Esophagus squamous epithelium (tissue), 5 donors: ENCODE data around the gene RAPGEF1. TPM values are rescaled to one million over a fixed set of nuclear protein-coding genes. Genes with fewer than 3 reads are reported as not detected.

Experiments used
- DNase-seq: peaks from one replicate; lab custom pipeline; 2025; lab: John Stamatoyannopoulos, UW
- H3K27ac ChIP-seq, 4 donors: fragments of 200-600 bp; sonication (generic); one replicate each; pipeline ENCODE4 v1.5.1; 2016 to 2019; ENCODE audit warnings: mild to moderate bottlenecking in 1 of 4
- H3K27me3 ChIP-seq, 4 donors: fragments of 200-600 bp; sonication (generic); 1 replicate in 3 of 4; 2 replicates in 1 of 4; pipeline versions ENCODE4 v1.5.1 to v1.6.0; 2017 to 2021; ENCODE audit warnings: antibody characterized with exemption in 1 of 4
- H3K36me3 ChIP-seq, 3 donors: fragments of 200-600 bp; sonication (generic); one replicate each; pipeline ENCODE4 v1.5.1; 2016 to 2019
- H3K4me1 ChIP-seq, 3 donors: fragments of 200-600 bp; sonication (generic); one replicate each; pipeline ENCODE4 v1.5.1; 2017 to 2019
- H3K4me3 ChIP-seq, 4 donors: fragments of 200-600 bp; sonication (generic); 1 replicate in 3 of 4; 2 replicates in 1 of 4; pipeline ENCODE4 v1.5.1; 2016 to 2019; ENCODE audit warnings: mild to moderate bottlenecking in 2 of 4, moderate library complexity in 1 of 4
- H3K9me3 ChIP-seq, 3 donors: fragments of 200-600 bp; sonication (generic); one replicate each; pipeline ENCODE4 v1.5.1; 2016 to 2019
- POLR2A ChIP-seq, 4 donors: fragments of 450-650 bp; IDR thresholded peaks; one replicate each; pipeline ENCODE4 v1.6.1; 2017; ENCODE audit warnings: antibody characterized with exemption in 4 of 4, mild to moderate bottlenecking in 4 of 4, moderate library complexity in 3 of 4
- WGBS, 2 donors: methylation state at CpG; one replicate each; pipeline ENCODE4 v1.1.5; 2018; 5-methylcytosine and 5-hydroxymethylcytosine counted together
- intact Hi-C: fragments of 100-400 bp; cut with DNase I; formaldehyde crosslinking; loops from one replicate; pipeline ENCODE4 v1.15.0; 2022
- total RNA-seq, 4 donors: library from RNA; depleted of rRNA; stranded (reverse); fragments of >200 nt; gene quantifications; one replicate each; pipeline ENCODE4 v1.1.0, GENCODE V29; 2016
- TF ChIP-seq, protein P1 (sequence below), 6 experiments: fragments of 450-650 bp in 4 of 6; fragments of 200-600 bp in 2 of 6; sonication (generic) in 2 of 6; IDR thresholded peaks; one replicate each; pipeline ENCODE4 v1.5.1; 2016 to 2019; ENCODE audit warnings: antibody characterized with exemption in 6 of 6, mild to moderate bottlenecking in 4 of 6, moderate library complexity in 4 of 6
- donor health status: DM: yes; HTN: yes; CAD: no.

The RAPGEF1 gene
- total RNA-seq, 4 donors from 2014 or later, result 12.2 to 40.4 (median 19.0) TPM

GRCh38 chr9:131577005-131578000 lies 162.6 kb downstream of the RAPGEF1 start:
- Histone ChIP-seq H3K27ac (no peak overlapping the region), H3K36me3 (peaks cover 17 to 99% (median 36%) of the 10 kb centered on the region in 3 donors), H3K27me3 (no peaks in the 10 kb centered on the region), H3K9me3 (no peaks in the 10 kb centered on the region), H3K4me1 (no peaks in the 10 kb centered on the region), H3K4me3 (no peak overlapping the region)
- intact Hi-C loops, result no loop called here
- WGBS, 2 donors, result 66 to 69% methylated on average over 8 to 11 of the region's 25 CpGs
- no peak for DNase-seq
- TF ChIP-seq, protein P1, sequence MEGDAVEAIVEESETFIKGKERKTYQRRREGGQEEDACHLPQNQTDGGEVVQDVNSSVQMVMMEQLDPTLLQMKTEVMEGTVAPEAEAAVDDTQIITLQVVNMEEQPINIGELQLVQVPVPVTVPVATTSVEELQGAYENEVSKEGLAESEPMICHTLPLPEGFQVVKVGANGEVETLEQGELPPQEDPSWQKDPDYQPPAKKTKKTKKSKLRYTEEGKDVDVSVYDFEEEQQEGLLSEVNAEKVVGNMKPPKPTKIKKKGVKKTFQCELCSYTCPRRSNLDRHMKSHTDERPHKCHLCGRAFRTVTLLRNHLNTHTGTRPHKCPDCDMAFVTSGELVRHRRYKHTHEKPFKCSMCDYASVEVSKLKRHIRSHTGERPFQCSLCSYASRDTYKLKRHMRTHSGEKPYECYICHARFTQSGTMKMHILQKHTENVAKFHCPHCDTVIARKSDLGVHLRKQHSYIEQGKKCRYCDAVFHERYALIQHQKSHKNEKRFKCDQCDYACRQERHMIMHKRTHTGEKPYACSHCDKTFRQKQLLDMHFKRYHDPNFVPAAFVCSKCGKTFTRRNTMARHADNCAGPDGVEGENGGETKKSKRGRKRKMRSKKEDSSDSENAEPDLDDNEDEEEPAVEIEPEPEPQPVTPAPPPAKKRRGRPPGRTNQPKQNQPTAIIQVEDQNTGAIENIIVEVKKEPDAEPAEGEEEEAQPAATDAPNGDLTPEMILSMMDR (IDR thresholded peaks at IDR 0.05), result no peak
- no peak for TF ChIP-seq POLR2A (IDR thresholded peaks at IDR 0.05)

DNA sequence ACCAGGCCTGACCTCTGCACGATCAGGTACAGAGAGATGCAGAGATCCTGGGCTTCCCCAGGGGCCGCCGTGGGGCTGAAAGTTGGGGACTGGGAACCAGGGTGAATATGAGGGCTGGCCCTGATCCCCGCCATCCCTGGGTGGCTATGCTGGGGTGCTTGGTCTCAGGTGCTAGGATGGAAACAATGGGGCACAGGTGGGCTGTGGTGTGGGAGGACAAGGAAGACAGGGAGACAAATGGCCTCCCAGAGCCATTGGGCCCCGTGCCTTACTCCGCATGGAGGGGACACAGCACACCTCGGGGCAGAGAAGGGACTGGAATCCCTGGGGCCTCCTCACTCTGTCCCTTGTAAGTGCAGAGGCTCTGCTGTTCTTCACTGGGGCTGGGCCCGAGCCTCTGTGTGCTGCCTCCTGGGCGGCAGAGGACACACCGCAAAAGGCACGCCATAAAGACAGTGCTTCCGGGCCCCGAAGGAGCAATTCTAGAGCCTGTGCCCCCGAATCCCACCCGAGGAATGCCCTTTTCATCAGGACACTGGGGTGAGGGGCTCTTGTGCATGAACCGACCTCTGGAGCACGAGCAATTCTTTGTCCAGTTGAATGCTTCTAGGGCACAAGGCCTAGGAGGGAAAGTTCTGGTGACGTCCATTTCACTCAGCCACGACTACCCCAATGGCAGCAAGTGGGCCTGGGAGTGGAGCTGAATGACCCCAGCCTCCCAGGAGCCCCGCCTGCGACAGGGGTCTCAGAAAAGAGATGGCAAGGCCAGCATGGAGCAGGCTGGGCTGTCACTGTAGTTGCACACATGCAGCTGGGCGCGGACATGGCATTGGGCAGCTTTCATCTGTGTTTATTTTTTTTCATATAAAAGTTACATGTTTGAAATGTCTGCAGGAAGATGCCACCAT lies 163.7 kb downstream of the RAPGEF1 start:
- H3K27ac ChIP-seq, result no peak overlapping the region
- intact Hi-C loops, result no loop called here
- peaks cover 13 to 97% (median 31%) of the 10 kb centered on the region in 3 donors for H3K36me3 ChIP-seq

GRCh38 chr9:131574730-131575640 lies 164.9 kb downstream of the RAPGEF1 start:
- DNase-seq, result no peak
- Histone ChIP-seq H3K27me3 (no peaks in the 10 kb centered on the region), H3K4me1 (no peaks in the 10 kb centered on the region), H3K36me3 (peaks cover 12 to 90% (median 26%) of the 10 kb centered on the region in 3 donors), H3K4me3 (no peak overlapping the region), H3K9me3 (no peaks in the 10 kb centered on the region), H3K27ac (no peak overlapping the region)
- no peak for TF ChIP-seq POLR2A (IDR thresholded peaks at IDR 0.05)
- TF ChIP-seq, protein P1 (IDR thresholded peaks at IDR 0.05), result no peak
- intact Hi-C loops, result no loop called here
- 89 to 91% methylated on average over 4 to 5 of the region's 17 CpGs for WGBS, 2 donors

More for the DNA sequence above, 163.7 kb downstream of the RAPGEF1 start:
- no peak overlapping the region for H3K4me3 ChIP-seq
- DNase-seq, result no peak
- H3K9me3 ChIP-seq, result no peaks in the 10 kb centered on the region
- TF ChIP-seq, protein P1 (IDR thresholded peaks at IDR 0.05), result no peak
- TF ChIP-seq POLR2A (IDR thresholded peaks at IDR 0.05), result no peak
- no peaks in the 10 kb centered on the region for H3K27me3 ChIP-seq
- 86 to 94% methylated on average over 13 to 19 of the region's 23 CpGs for WGBS, 2 donors
- H3K4me1 ChIP-seq, result no peaks in the 10 kb centered on the region

GRCh38 chr9:131567910-131568309 lies 172.0 kb downstream of the RAPGEF1 start:
- peaks cover 0 to 21% (median 0%) of the 10 kb centered on the region in 3 donors for H3K36me3 ChIP-seq
- peaks cover 0 to 4% (median under 1%) of the 10 kb centered on the region in 3 donors for H3K9me3 ChIP-seq
- no peaks in the 10 kb centered on the region for H3K4me1 ChIP-seq
- intact Hi-C loops, result no loop called here
- TF ChIP-seq, protein P1 (IDR thresholded peaks at IDR 0.05), result no peak
- no peak for TF ChIP-seq POLR2A (IDR thresholded peaks at IDR 0.05)
- DNase-seq, result no peak
- no peaks in the 10 kb centered on the region for H3K27me3 ChIP-seq
- H3K27ac ChIP-seq, result no peak overlapping the region
- no peak overlapping the region for H3K4me3 ChIP-seq
- WGBS, 2 donors, result 86 to 87% methylated on average over 5 of the region's 8 CpGs
